ENCODE data around the gene AQR.
A peak's percentile ranks its signal among the peaks of the same experiment; 100 is the strongest.
"Not testable (repeated sequence)": the region's sequence is repeated elsewhere in the genome, so short reads cannot be mapped to it uniquely, and the experiment has no call there.

AQR gene

GRCh38 chr15:34969340-34970097 lies at the start of gene AQR:
Gene AQR, minus strand, starts transcription at chr15:34969742. Its CDS starts 129 bp downstream, at chr15:34969613.
- peak; percentile 85 for DNase-seq

- DNase-seq, result no peak
Measured at GRCh38 chr15:35014241-35014640, 44.7 kb upstream of the AQR start.

GRCh38 chr15:35013370-35013769 lies 43.8 kb upstream of the AQR start:
- DNase-seq, result no peak

- DNase-seq, result no peak
Measured at GRCh38 chr15:35007397-35007796, 37.9 kb upstream of the AQR start.

- DNase-seq, result no peak
Measured at GRCh38 chr15:35005933-35006332, 36.4 kb upstream of the AQR start.

GRCh38 chr15:35003928-35004327 lies 34.4 kb upstream of the AQR start:
- no peak for DNase-seq

GRCh38 chr15:35000511-35000910 lies 31.0 kb upstream of the AQR start:
- peak; percentile 8 for DNase-seq

- DNase-seq, result no peak
Measured at GRCh38 chr15:34999906-35000305, 30.4 kb upstream of the AQR start.

GRCh38 chr15:34994925-34995324 lies 25.4 kb upstream of the AQR start:
- DNase-seq, result no peak

GRCh38 chr15:34993877-34994276 lies 24.3 kb upstream of the AQR start:
- no peak for DNase-seq

GRCh38 chr15:34993412-34993811 lies 23.9 kb upstream of the AQR start:
- DNase-seq, result no peak

- peak; percentile 8 for DNase-seq
Measured at GRCh38 chr15:34988027-34988902, 18.7 kb upstream of the AQR start, which contains the start of gene ZNF770. Gene ZNF770, minus strand, starts transcription at chr15:34988287. Its CDS starts 4,853 bp downstream, at chr15:34983434.

GRCh38 chr15:34987609-34988026 lies 18.1 kb upstream of the AQR start:
- DNase-seq, result no peak

- no peak for DNase-seq
Measured at GRCh38 chr15:34986771-34987480, 17.4 kb upstream of the AQR start.

GRCh38 chr15:34986326-34986725 lies 16.8 kb upstream of the AQR start:
- DNase-seq, result no peak

- no peak for DNase-seq
Measured at GRCh38 chr15:34984889-34985630, 15.5 kb upstream of the AQR start.

GRCh38 chr15:34976743-34977142 lies 7.2 kb upstream of the AQR start:
- DNase-seq, result no peak

- DNase-seq, result no peak
Measured at GRCh38 chr15:34976073-34976472, 6.5 kb upstream of the AQR start.

- DNase-seq, result no peak
Measured at GRCh38 chr15:34973512-34973911, 4.0 kb upstream of the AQR start.

GRCh38 chr15:34970098-34970643 lies 629 bp upstream of the AQR start:
- DNase-seq, result not testable (repeated sequence)

- no peak for DNase-seq
Measured at GRCh38 chr15:34964277-34964676, 5.3 kb downstream of the AQR start.

GRCh38 chr15:34953851-34954250 lies 15.7 kb downstream of the AQR start:
- no peak for DNase-seq

Data from DMS 273 treated with DMSO at 0.1 percent for 48 hours (cell line).